ENCODE data around the gene FAAP100. TPM values are rescaled to one million over a fixed set of nuclear protein-coding genes. Genes with fewer than 3 reads are reported as not detected.
A peak's percentile ranks its signal among the peaks of the same experiment; 100 is the strongest.

FAAP100 gene
- total RNA-seq, 1 donor from 2014 or later, result 47.7 TPM

DNA sequence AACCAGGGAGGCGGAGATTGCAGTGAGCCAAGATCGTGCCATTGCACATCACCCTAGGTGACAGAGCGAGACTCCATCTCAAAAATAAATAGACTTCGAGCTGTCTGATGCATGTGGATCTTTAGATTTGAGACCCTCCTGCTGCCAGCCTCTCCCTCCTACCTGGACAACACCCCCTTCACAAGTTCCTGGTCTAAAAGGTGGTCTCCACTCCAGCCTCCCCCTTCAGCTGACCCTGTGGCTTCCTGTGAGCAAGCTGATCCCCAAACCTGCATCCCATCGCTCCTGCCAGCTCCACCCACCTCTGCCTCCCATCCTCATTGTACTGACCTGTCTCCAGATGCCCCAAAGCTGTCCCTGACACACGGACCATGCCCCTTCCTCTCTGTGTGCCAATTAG, 27.1 kb upstream of the FAAP100 start:
- H3K27me3 Mint-ChIP-seq, result no peaks in the 10 kb centered on the region
- H3K9me3 Mint-ChIP-seq (ENCODE audit: low read depth), result no peaks in the 10 kb centered on the region
- H3K27ac Mint-ChIP-seq, result no peak overlapping the region
- peaks cover 26% of the 10 kb centered on the region for H3K36me3 Mint-ChIP-seq (ENCODE audit: insufficient read depth)
- H3K4me3 Mint-ChIP-seq (ENCODE audit: low read depth), result no peak overlapping the region
- TF ChIP-seq, protein P1, sequence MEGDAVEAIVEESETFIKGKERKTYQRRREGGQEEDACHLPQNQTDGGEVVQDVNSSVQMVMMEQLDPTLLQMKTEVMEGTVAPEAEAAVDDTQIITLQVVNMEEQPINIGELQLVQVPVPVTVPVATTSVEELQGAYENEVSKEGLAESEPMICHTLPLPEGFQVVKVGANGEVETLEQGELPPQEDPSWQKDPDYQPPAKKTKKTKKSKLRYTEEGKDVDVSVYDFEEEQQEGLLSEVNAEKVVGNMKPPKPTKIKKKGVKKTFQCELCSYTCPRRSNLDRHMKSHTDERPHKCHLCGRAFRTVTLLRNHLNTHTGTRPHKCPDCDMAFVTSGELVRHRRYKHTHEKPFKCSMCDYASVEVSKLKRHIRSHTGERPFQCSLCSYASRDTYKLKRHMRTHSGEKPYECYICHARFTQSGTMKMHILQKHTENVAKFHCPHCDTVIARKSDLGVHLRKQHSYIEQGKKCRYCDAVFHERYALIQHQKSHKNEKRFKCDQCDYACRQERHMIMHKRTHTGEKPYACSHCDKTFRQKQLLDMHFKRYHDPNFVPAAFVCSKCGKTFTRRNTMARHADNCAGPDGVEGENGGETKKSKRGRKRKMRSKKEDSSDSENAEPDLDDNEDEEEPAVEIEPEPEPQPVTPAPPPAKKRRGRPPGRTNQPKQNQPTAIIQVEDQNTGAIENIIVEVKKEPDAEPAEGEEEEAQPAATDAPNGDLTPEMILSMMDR (IDR thresholded peaks at IDR 0.05; ENCODE audit: unreplicated experiment), result no peak
- no peak for DNase-seq (ENCODE audit: low spot score, unreplicated experiment)
- peaks cover 25% of the 10 kb centered on the region for H3K4me1 Mint-ChIP-seq (ENCODE audit: low read depth)

DNA sequence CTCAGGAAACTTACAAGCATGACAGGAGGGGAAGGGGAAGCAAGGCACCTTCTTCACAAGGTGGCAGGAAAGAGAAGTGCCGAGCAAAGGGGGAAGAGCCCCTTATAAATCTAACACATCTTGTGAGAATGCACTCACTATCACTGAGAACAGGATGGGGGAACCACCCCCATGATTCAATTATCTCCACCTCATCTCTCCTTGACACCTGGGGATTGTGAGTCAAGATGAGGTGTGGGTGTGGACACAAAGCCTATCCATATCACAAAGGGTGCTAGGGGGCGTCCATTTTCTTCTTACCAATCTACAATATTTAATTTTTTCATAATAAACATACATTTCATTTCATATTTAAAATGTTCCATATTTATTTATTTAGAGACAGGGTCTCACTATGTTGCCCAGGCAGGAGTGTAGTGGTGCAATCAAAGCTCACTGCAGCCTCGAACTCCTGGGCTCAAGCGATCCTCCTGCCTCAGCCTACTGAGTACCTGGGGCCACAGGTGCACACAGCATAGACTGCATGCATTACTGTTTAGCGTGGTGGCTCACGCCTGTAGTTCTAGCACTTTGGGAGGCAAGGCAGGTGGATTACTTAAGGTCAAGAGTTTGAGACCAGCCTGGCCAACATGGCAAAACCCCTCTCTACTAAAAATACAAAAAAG, 26.5 kb upstream of the FAAP100 start:
- TF ChIP-seq, protein P1 (IDR thresholded peaks at IDR 0.05; ENCODE audit: unreplicated experiment), result no peak
- H3K36me3 Mint-ChIP-seq (ENCODE audit: insufficient read depth), result peaks cover 27% of the 10 kb centered on the region
- H3K4me3 Mint-ChIP-seq (ENCODE audit: low read depth), result no peak overlapping the region
- H3K4me1 Mint-ChIP-seq (ENCODE audit: low read depth), result peaks cover 25% of the 10 kb centered on the region
- no peaks in the 10 kb centered on the region for H3K27me3 Mint-ChIP-seq
- no peaks in the 10 kb centered on the region for H3K9me3 Mint-ChIP-seq (ENCODE audit: low read depth)
- DNase-seq (ENCODE audit: low spot score, unreplicated experiment), result no peak
- H3K27ac Mint-ChIP-seq, result no peak overlapping the region

DNA sequence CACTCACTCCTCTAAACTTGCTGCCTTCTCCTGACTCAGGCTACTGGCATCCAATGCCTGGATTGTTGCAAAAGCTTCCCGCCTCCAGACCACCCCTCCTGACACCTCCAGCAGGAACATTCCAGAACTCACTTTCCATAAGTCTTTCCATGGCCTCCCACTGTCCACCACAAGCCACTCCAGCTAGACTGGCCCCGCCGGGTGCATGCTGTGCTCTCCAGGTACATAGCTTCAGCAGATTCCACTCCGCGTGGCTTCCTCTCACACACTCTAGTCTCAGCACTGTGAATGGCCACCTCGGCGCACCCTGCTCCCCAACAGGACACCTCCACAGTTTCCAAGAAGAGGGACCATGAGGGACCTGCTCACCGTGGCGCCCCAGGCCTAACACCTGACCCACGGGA, 25.9 kb upstream of the FAAP100 start:
- no peaks in the 10 kb centered on the region for H3K27me3 Mint-ChIP-seq
- TF ChIP-seq, protein P1 (IDR thresholded peaks at IDR 0.05; ENCODE audit: unreplicated experiment), result no peak
- H3K36me3 Mint-ChIP-seq (ENCODE audit: insufficient read depth), result peaks cover 24% of the 10 kb centered on the region
- no peak overlapping the region for H3K4me3 Mint-ChIP-seq (ENCODE audit: low read depth)
- peak overlapping the region; percentile 23 for H3K27ac Mint-ChIP-seq
- H3K9me3 Mint-ChIP-seq (ENCODE audit: low read depth), result no peaks in the 10 kb centered on the region
- peaks cover 25% of the 10 kb centered on the region for H3K4me1 Mint-ChIP-seq (ENCODE audit: low read depth)
- no peak for DNase-seq (ENCODE audit: low spot score, unreplicated experiment)

DNA sequence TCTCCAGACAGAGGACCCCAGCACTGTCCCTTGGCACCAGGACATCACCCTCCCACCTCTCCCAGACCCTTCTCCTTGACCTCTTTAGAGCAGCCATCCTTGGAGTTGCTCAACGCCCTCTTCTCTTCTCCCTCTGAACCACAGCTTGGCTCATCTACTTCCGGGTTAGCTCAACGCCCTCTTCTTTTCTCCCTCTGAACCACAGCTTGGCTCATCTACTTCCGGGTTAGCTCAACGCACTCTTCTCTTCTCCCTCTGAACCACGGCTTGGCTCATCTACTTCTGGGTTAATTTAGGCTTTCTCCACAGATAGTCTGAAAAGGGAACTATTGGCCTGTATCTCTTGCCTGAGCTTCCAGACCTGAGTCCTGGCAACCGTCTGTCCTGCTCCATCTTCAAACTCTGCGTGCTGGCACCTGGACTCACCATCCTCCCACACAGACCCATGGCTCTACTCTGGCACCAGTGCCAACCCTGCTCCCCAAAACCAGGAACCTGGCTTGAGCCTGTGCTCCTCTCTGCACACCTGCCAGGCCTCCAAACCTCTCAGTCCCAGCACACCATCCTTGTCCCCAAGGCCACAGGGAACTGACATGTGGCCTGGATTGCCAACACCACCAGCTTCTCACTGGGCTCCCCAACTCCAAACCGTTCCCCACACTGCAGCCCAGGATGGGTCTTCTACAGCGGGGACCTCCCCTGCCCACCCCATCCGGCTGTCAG, 25.3 kb upstream of the FAAP100 start:
- Mint-ChIP-seq H3K9me3 (ENCODE audit: low read depth) (no peaks in the 10 kb centered on the region), H3K36me3 (ENCODE audit: insufficient read depth) (peaks cover 25% of the 10 kb centered on the region), H3K4me1 (ENCODE audit: low read depth) (peaks cover 25% of the 10 kb centered on the region), H3K27me3 (no peaks in the 10 kb centered on the region), H3K27ac (peak overlapping the region; percentile 63), H3K4me3 (ENCODE audit: low read depth) (no peak overlapping the region)
- TF ChIP-seq, protein P1 (IDR thresholded peaks at IDR 0.05; ENCODE audit: unreplicated experiment), result no peak
- no peak for DNase-seq (ENCODE audit: low spot score, unreplicated experiment)

DNA sequence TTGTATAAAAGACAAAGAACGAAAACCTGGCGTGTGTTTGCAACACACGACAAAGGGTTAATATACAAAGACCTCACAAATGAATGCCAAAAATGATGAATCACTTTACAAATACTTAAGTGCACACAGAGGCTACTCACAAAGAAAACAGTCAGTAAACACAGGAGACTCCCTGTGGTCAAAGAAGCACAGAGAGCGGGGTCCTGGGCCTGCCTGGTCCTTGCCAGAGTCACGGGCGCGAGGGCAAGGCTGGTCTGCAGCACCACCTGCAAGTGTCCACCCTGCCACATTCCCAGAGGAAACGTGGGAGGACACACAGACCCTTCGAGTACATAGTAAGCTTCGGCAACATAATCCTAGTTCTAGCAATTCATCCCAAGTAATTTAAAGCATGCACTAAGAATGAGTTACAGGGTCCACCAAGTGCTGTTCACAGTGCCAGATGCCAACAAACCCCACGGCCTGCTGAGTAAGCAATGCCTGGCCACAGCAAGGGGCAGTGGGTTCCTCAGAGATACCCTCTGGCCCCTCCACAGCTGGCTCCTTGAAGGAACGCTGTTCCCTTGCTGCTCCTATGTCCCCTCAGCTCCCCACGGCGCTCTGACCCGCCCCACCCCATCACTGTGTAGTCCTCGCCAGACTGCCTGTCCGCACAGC, 24.6 kb upstream of the FAAP100 start:
- no peaks in the 10 kb centered on the region for H3K9me3 Mint-ChIP-seq (ENCODE audit: low read depth)
- peaks cover 27% of the 10 kb centered on the region for H3K36me3 Mint-ChIP-seq (ENCODE audit: insufficient read depth)
- peaks cover 25% of the 10 kb centered on the region for H3K4me1 Mint-ChIP-seq (ENCODE audit: low read depth)
- H3K27ac Mint-ChIP-seq, result peak overlapping the region; percentile 84
- no peak for DNase-seq (ENCODE audit: low spot score, unreplicated experiment)
- TF ChIP-seq, protein P1 (IDR thresholded peaks at IDR 0.05; ENCODE audit: unreplicated experiment), result no peak
- H3K27me3 Mint-ChIP-seq, result no peaks in the 10 kb centered on the region
- no peak overlapping the region for H3K4me3 Mint-ChIP-seq (ENCODE audit: low read depth)

Data from progenitor cell of endocrine pancreas (in vitro differentiated cells).